Progenitor cell of endocrine pancreas (in vitro differentiated cells): Measurements from ENCODE around the gene THAP9. TPM values are rescaled to one million over a fixed set of nuclear protein-coding genes. Genes with fewer than 3 reads are reported as not detected.
"Not testable (repeated sequence)": the region's sequence is repeated elsewhere in the genome, so short reads cannot be mapped to it uniquely, and the experiment has no call there.

Experiments used
- DNase-seq: peaks from one replicate; pipeline ENCODE4 v3.0.0; 2021; ENCODE audit warnings: low spot score; ENCODE audit not compliant: unreplicated experiment
- H3K27ac Mint-ChIP-seq: 2 replicates; pipeline ENCODE4 v1.8.0; 2021; ENCODE audit warnings: mild to moderate bottlenecking, moderate library complexity, mixed read lengths
- H3K27me3 Mint-ChIP-seq: 2 replicates; pipeline ENCODE4 v1.8.0; 2021; ENCODE audit warnings: mixed read lengths
- H3K36me3 Mint-ChIP-seq: 2 replicates; pipeline ENCODE4 v1.8.0; 2022; ENCODE audit warnings: mixed read lengths; ENCODE audit not compliant: insufficient read depth
- H3K4me1 Mint-ChIP-seq: 2 replicates; pipeline ENCODE4 v1.8.0; 2021; ENCODE audit warnings: low read depth, mixed read lengths
- H3K4me3 Mint-ChIP-seq: 2 replicates; pipeline ENCODE4 v1.8.0; 2021; ENCODE audit warnings: low read depth, mild to moderate bottlenecking, moderate library complexity, mixed read lengths
- H3K9me3 Mint-ChIP-seq: 2 replicates; pipeline ENCODE4 v1.8.0; 2021; ENCODE audit warnings: low read depth, mixed read lengths
- CTCF ChIP-seq: fragments of 200-600 bp; sonication (generic); IDR thresholded peaks from one replicate; pipeline ENCODE4 v1.5.0; 2021; ENCODE audit warnings: antibody characterized with exemption, mild to moderate bottlenecking; ENCODE audit not compliant: unreplicated experiment
- long read RNA-seq: library from polyadenylated mRNA; unstranded; transcript quantifications from one replicate; pipeline ENCODE4 v2.0.0, GENCODE V29; 2020
- total RNA-seq: library from RNA; stranded (reverse); gene quantifications from 2 replicates; pipeline ENCODE4 v1.2.1, GENCODE V29; 2021

The THAP9 gene
- total RNA-seq, result 10.5 and 14.0 TPM in 2 replicates
- long read RNA-seq, transcript THAP9-201 (5 exons, 3,808 nt), result major isoform, 28 of 38 reads
- long read RNA-seq, partial matches to known transcripts, result 1 of 38 reads
- long read RNA-seq, other reads (novel, unspliced or antisense), result 9 of 38 reads

GRCh38 chr4:82900411-82901182 is at the start of gene THAP9:
Gene THAP9 (plus strand): TSS chr4:82900735. CDS start chr4:82900803, 68 bp downstream.
- H3K36me3 Mint-ChIP-seq, result peaks cover 9% of the 10 kb centered on the region
- H3K4me1 Mint-ChIP-seq, result peaks cover 23% of the 10 kb centered on the region
- peak; percentile 90 for DNase-seq
- H3K4me3 Mint-ChIP-seq, result no peak within 1 kb of the TSS
- H3K9me3 Mint-ChIP-seq, result no peaks in the 10 kb centered on the region
- H3K27ac Mint-ChIP-seq, result no peak within 1 kb of the TSS
- no peak for TF ChIP-seq CTCF
- no peaks in the 10 kb centered on the region for H3K27me3 Mint-ChIP-seq

- Mint-ChIP-seq H3K4me3 (no peak overlapping the region), H3K27me3 (no peaks in the 10 kb centered on the region), H3K36me3 (peaks cover 40% of the 10 kb centered on the region), H3K27ac (no peak overlapping the region), H3K4me1 (peaks cover 2% of the 10 kb centered on the region), H3K9me3 (no peaks in the 10 kb centered on the region)
- TF ChIP-seq CTCF, result no peak
- DNase-seq, result no peak
Observed at GRCh38 chr4:82851318-82851717, 49.2 kb upstream of the THAP9 start.

GRCh38 chr4:82851885-82852750 is 48.4 kb upstream of the THAP9 start:
- Mint-ChIP-seq H3K27ac (peak overlapping the region; percentile 40), H3K27me3 (no peaks in the 10 kb centered on the region), H3K36me3 (peaks cover 38% of the 10 kb centered on the region), H3K4me1 (peaks cover 2% of the 10 kb centered on the region), H3K4me3 (no peak overlapping the region), H3K9me3 (no peaks in the 10 kb centered on the region)
- no peak for DNase-seq
- TF ChIP-seq CTCF, result peak; percentile 59

DNA sequence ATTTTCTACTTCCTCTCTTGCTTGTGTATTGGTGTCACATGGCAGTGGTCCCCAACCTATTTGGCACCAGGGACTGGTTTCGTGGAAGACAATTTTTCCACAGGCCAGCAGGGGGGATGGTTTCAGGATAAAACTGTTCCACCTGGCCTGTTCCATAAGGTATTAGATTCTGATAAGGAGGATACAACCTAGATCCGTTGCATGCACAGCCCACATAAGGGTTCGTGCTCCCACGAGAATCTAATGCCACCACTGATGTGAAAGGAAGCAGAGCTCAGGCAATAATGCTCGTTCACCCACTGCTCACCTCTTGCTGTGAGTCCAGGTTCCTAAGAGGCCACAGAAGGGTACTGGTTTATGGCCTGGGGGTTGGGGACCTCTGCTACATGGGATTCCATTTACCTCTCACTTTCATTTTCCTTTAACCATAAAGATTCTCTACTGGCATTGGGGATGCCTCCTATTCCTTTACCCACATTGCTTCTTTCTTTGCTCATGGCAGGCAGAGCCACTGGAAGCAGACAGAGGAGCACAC is 47.7 kb upstream of the THAP9 start:
- Mint-ChIP-seq H3K36me3 (peaks cover 36% of the 10 kb centered on the region), H3K27me3 (no peaks in the 10 kb centered on the region), H3K27ac (peak overlapping the region; percentile 49), H3K4me1 (peaks cover 2% of the 10 kb centered on the region), H3K9me3 (no peaks in the 10 kb centered on the region), H3K4me3 (no peak overlapping the region)
- TF ChIP-seq CTCF, result no peak
- DNase-seq, result no peak

GRCh38 chr4:82860487-82860886 is 40.0 kb upstream of the THAP9 start:
- not testable (repeated sequence) for DNase-seq, H3K27me3 Mint-ChIP-seq, H3K9me3 Mint-ChIP-seq, H3K27ac Mint-ChIP-seq, H3K4me1 Mint-ChIP-seq, H3K4me3 Mint-ChIP-seq
- H3K36me3 Mint-ChIP-seq, result peaks cover 24% of the 10 kb centered on the region
